HepG2 (cell line): ENCODE measurements around the gene SLC41A3. TPM values are rescaled to one million over a fixed set of nuclear protein-coding genes. Genes with fewer than 3 reads are reported as not detected.
"Not testable (repeated sequence)": the region's sequence is repeated elsewhere in the genome, so short reads cannot be mapped to it uniquely, and the experiment has no call there.

Experiments used
- ARID5B ChIP-seq: IDR thresholded peaks from 2 replicates; pipeline ENCODE4 v1.4.0; 2020; ENCODE audit warnings: mild to moderate bottlenecking, missing genetic modification reagents
- FOXA1 ChIP-seq, 2 experiments: fragments of 450-650 bp in 1 of 2; sonication (generic) in 1 of 2; formaldehyde crosslinking in 1 of 2; IDR thresholded peaks; 2 replicates each; pipeline versions ENCODE4 v1.4.0 to v1.6.1; 2016 to 2020; ENCODE audit warnings: missing genetic modification reagents in 1 of 2
- FOXA3 ChIP-seq: IDR thresholded peaks from 2 replicates; pipeline ENCODE4 v1.6.1; 2016; ENCODE audit warnings: missing genetic modification reagents, missing compliant biosample characterization
- FOXJ3 ChIP-seq: sonication (generic); formaldehyde crosslinking; IDR thresholded peaks from 2 replicates; pipeline ENCODE4 v1.4.0; 2020; ENCODE audit warnings: missing genetic modification reagents, mild to moderate bottlenecking, borderline replicate concordance
- FOXP4 ChIP-seq: sonication (generic); formaldehyde crosslinking; IDR thresholded peaks from 2 replicates; pipeline ENCODE4 v1.4.0; 2020; ENCODE audit warnings: missing genetic modification reagents
- GATAD2A ChIP-seq: IDR thresholded peaks from 2 replicates; pipeline ENCODE4 v1.6.1; 2016
- HHEX ChIP-seq: IDR thresholded peaks from 2 replicates; pipeline ENCODE4 v1.6.1; 2016; ENCODE audit warnings: control low read depth
- NCOA2 ChIP-seq: sonication (generic); formaldehyde crosslinking; IDR thresholded peaks from 2 replicates; pipeline ENCODE4 v1.8.0; 2022; ENCODE audit warnings: inconsistent platforms
- NR2F2 ChIP-seq: IDR thresholded peaks from 2 replicates; pipeline ENCODE4 v1.6.1; 2012; ENCODE audit warnings: low read depth, inconsistent platforms, borderline replicate concordance
- NR2F6 ChIP-seq, 2 experiments: IDR thresholded peaks; 2 replicates each; pipeline ENCODE4 v1.6.1; 2016; ENCODE audit warnings: antibody characterized with exemption in 1 of 2, mild to moderate bottlenecking in 1 of 2
- PHF21A ChIP-seq: sonication (generic); formaldehyde crosslinking; IDR thresholded peaks from 2 replicates; pipeline ENCODE4 v1.5.0; 2020; ENCODE audit warnings: mild to moderate bottlenecking, missing genetic modification reagents
- RARA ChIP-seq: IDR thresholded peaks from 2 replicates; pipeline ENCODE4 v1.6.1; 2016; ENCODE audit warnings: missing genetic modification reagents, missing compliant biosample characterization
- SIX1 ChIP-seq: sonication (generic); formaldehyde crosslinking; IDR thresholded peaks from 2 replicates; pipeline ENCODE4 v1.4.0; 2020; ENCODE audit warnings: missing genetic modification reagents, borderline replicate concordance
- SP5 ChIP-seq: IDR thresholded peaks from 2 replicates; pipeline ENCODE4 v1.6.1; 2016; ENCODE audit warnings: low read depth, borderline replicate concordance
- TBX3 ChIP-seq: fragments of 450-650 bp; IDR thresholded peaks from 2 replicates; pipeline ENCODE4 v1.6.1; 2017; ENCODE audit warnings: antibody characterized with exemption, mild to moderate bottlenecking, inconsistent platforms, borderline replicate concordance
- TCF12 ChIP-seq, 2 experiments: fragments of 450-650 bp in 1 of 2; sonication (generic) in 1 of 2; formaldehyde crosslinking in 1 of 2; IDR thresholded peaks; 2 replicates each; pipeline versions ENCODE4 v1.6.1 to v1.8.0; 2017 to 2022; ENCODE audit warnings: antibody characterized with exemption in 1 of 2, mild to moderate bottlenecking in 1 of 2, missing genetic modification reagents in 1 of 2, moderate library complexity in 1 of 2
- TEAD3 ChIP-seq: optimal IDR thresholded peaks from 2 replicates; pipeline ENCODE3; 2016; ENCODE audit warnings: borderline replicate concordance
- TFAP4 ChIP-seq: sonication (generic); IDR thresholded peaks from 2 replicates; pipeline ENCODE4 v1.6.1; 2016; ENCODE audit warnings: low read depth, borderline replicate concordance
- polyA plus RNA-seq, 8 experiments: library from polyadenylated mRNA; depleted of rRNA in 3 of 8; stranded (reverse) in 7 of 8; unstranded in 1 of 8; fragments of >200 nt; fragmentation: Illumina TruSeq in 4 of 8; extraction: Trizol in 4 of 8; gene quantifications; 2 replicates each; pipeline versions ENCODE4 v1.2.1 to v1.2.3, GENCODE V29; 2011 to 2016; ENCODE audit warnings: low read depth in 4 of 8, missing spikeins in 1 of 8, mixed read lengths in 1 of 8; ENCODE audit not compliant: insufficient read depth in 1 of 8
- total RNA-seq, 5 experiments: library from RNA; depleted of rRNA; stranded (reverse); fragments of >200 nt; fragmentation: Illumina TruSeq; extraction: Trizol; gene quantifications; 2 replicates each; pipeline ENCODE4 v1.2.3, GENCODE V29; 2016; ENCODE audit warnings: low read depth in 1 of 5
- TF ChIP-seq, protein P1 (sequence below): IDR thresholded peaks from 2 replicates; pipeline ENCODE4 v1.6.1; 2012; ENCODE audit warnings: low read depth, low read length, improper control_type of control experiment
- TF ChIP-seq, protein P2 (sequence below): sonication (generic); formaldehyde crosslinking; IDR thresholded peaks from 2 replicates; pipeline ENCODE4 v1.4.0; 2020; ENCODE audit warnings: missing genetic modification reagents

SLC41A3 gene
- total and polyA plus RNA-seq, 2 of the 13 experiments (the other 11 are each of a cell fraction or from before 2014, with no cell fraction given), result 26.0 to 71.1 TPM

DNA sequence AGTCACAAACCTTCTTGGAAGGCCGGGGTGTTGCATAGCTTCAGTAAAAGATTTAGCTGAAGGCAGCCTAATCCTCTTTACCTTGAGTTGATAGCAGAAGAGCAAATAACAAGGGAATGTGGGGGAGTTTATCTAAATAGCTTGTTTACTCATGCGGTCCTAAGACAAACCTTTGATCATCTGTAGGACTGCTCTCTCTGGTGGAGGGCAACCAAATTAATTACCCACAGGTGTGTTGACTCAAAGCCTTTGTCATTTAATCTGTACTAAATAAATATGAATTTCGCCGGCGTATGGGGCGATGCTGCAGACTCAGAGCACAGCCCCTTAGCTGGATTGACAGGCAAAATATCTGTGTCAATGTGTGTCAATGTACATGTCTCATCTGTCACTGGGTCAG is 17.2 kb downstream of the SLC41A3 start (continued):
- not testable (repeated sequence) for TF ChIP-seq TCF12 (IDR thresholded peaks at IDR 0.05)
- TF ChIP-seq TCF12 (CRISPR knock-in tag; IDR thresholded peaks at IDR 0.05), result 0 out of 2 replicates have a peak, but pooled peaks have one; percentile 68
- TF ChIP-seq NR2F2, result 0 out of 2 replicates have a peak, but pooled peaks have one; percentile 39
- TF ChIP-seq, protein P1, sequence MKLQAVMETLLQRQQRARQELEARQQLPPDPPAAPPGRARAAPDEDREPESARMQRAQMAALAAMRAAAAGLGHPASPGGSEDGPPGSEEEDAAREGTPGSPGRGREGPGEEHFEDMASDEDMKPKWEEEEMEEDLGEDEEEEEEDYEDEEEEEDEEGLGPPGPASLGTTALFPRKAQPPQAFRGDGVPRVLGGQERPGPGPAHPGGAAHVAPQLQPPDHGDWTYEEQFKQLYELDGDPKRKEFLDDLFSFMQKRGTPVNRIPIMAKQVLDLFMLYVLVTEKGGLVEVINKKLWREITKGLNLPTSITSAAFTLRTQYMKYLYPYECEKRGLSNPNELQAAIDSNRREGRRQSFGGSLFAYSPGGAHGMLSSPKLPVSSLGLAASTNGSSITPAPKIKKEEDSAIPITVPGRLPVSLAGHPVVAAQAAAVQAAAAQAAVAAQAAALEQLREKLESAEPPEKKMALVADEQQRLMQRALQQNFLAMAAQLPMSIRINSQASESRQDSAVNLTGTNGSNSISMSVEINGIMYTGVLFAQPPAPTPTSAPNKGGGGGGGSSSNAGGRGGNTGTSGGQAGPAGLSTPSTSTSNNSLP, result 0 out of 2 replicates have a peak, but pooled peaks have one; percentile 20
- TF ChIP-seq, protein P2, sequence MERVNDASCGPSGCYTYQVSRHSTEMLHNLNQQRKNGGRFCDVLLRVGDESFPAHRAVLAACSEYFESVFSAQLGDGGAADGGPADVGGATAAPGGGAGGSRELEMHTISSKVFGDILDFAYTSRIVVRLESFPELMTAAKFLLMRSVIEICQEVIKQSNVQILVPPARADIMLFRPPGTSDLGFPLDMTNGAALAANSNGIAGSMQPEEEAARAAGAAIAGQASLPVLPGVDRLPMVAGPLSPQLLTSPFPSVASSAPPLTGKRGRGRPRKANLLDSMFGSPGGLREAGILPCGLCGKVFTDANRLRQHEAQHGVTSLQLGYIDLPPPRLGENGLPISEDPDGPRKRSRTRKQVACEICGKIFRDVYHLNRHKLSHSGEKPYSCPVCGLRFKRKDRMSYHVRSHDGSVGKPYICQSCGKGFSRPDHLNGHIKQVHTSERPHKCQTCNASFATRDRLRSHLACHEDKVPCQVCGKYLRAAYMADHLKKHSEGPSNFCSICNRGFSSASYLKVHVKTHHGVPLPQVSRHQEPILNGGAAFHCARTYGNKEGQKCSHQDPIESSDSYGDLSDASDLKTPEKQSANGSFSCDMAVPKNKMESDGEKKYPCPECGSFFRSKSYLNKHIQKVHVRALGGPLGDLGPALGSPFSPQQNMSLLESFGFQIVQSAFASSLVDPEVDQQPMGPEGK (CRISPR knock-in tag), result peak; percentile 59
- peak; percentile 52 for TF ChIP-seq GATAD2A (CRISPR knock-in tag)
- TF ChIP-seq FOXA1 (IDR thresholded peaks at IDR 0.05), result peak; percentile 74
- peak; percentile 87 for TF ChIP-seq FOXA1 (CRISPR knock-in tag; IDR thresholded peaks at IDR 0.05)
- peak; percentile 72 for TF ChIP-seq NCOA2 (CRISPR knock-in tag)
- TF ChIP-seq RARA, result 0 out of 2 replicates have a peak, but pooled peaks have one; percentile 27
- peak; percentile 56; the same call in 1 of the 2 replicates for TF ChIP-seq FOXJ3
- TF ChIP-seq FOXP4 (CRISPR knock-in tag), result peak; percentile 79
- TF ChIP-seq SP5 (CRISPR knock-in tag), result peak; percentile 29; the same call in 1 of the 2 replicates
- TF ChIP-seq PHF21A (CRISPR knock-in tag), result peak; percentile 46; the same call in 1 of the 2 replicates
- TF ChIP-seq TEAD3 (CRISPR knock-in tag), result peak; percentile 34
- TF ChIP-seq ARID5B (CRISPR knock-in tag), result peak; percentile 73
- TF ChIP-seq TFAP4, result 0 out of 2 replicates have a peak, but pooled peaks have one; percentile 37
- TF ChIP-seq FOXA3, result peak; percentile 86
- TF ChIP-seq SIX1 (CRISPR knock-in tag), result peak; percentile 71; the same call in 1 of the 2 replicates
- peak; percentile 67; the same call in 1 of the 2 replicates for TF ChIP-seq NR2F6 (IDR thresholded peaks at IDR 0.05)
- TF ChIP-seq NR2F6 (CRISPR knock-in tag; IDR thresholded peaks at IDR 0.05), result peak; percentile 49; the same call in 1 of the 2 replicates
- TF ChIP-seq HHEX, result peak; percentile 88
- peak; percentile 90 for TF ChIP-seq TBX3
